Measurements from ENCODE around the gene FEM1C. TPM values are rescaled to one million over a fixed set of nuclear protein-coding genes. Genes with fewer than 3 reads are reported as not detected.

The FEM1C gene
- total RNA-seq, 1 experiment from 2014 or later: 10.4 TPM

DNA sequence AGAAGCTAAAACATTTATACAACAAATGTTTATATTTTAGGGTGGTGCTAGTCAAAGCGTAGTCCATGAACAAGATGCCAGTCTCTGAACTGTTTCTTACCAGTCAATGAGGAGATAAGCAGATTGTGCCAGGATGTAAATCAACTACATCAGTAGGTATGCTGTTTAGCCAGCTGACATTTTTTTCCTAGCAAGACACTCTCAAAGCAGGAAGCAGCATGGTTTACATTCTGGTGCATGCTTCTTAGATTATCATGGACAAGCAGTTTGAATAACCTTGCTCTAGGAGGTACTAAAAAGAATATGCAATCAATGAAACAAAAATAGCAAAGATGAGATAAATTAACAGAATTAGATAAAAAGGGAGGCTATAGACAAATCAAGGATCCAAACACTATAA, 40.7 kb upstream of the FEM1C start:
- DNase-seq (ENCODE audit: low read depth, low spot score) (no peak), ATAC-seq (no peak)
- in situ Hi-C loops (cut with HindIII; ENCODE audit: low pct_unique_long_range_greater_than_20kb, low sequenced_read_pairs): no loop called here
- intact Hi-C loops (cut with micrococcal nuclease; ENCODE audit: unreplicated experiment): no loop called here
- H3K9me3 ChIP-seq (ENCODE audit: control insufficient read depth, insufficient read depth, low read depth, low read length): no peaks in the 10 kb centered on the region
- H3K4me1 ChIP-seq (ENCODE audit: control insufficient read depth, insufficient read depth, low read length): no peaks in the 10 kb centered on the region
- no peak overlapping the region for H3K4me3 ChIP-seq (ENCODE audit: low read depth in 2 of 2, low read length in 2 of 2)
- no peak overlapping the region for H3K27ac ChIP-seq (ENCODE audit: low read length)
- H3K27me3 ChIP-seq (ENCODE audit: control insufficient read depth, insufficient read depth, low read length): no peaks in the 10 kb centered on the region
- H3K36me3 ChIP-seq (ENCODE audit: control insufficient read depth, insufficient read depth, low read length): no peaks in the 10 kb centered on the region
- TF ChIP-seq, protein P1, sequence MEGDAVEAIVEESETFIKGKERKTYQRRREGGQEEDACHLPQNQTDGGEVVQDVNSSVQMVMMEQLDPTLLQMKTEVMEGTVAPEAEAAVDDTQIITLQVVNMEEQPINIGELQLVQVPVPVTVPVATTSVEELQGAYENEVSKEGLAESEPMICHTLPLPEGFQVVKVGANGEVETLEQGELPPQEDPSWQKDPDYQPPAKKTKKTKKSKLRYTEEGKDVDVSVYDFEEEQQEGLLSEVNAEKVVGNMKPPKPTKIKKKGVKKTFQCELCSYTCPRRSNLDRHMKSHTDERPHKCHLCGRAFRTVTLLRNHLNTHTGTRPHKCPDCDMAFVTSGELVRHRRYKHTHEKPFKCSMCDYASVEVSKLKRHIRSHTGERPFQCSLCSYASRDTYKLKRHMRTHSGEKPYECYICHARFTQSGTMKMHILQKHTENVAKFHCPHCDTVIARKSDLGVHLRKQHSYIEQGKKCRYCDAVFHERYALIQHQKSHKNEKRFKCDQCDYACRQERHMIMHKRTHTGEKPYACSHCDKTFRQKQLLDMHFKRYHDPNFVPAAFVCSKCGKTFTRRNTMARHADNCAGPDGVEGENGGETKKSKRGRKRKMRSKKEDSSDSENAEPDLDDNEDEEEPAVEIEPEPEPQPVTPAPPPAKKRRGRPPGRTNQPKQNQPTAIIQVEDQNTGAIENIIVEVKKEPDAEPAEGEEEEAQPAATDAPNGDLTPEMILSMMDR (IDR thresholded peaks at IDR 0.05): no peak
- TF ChIP-seq, protein P2, sequence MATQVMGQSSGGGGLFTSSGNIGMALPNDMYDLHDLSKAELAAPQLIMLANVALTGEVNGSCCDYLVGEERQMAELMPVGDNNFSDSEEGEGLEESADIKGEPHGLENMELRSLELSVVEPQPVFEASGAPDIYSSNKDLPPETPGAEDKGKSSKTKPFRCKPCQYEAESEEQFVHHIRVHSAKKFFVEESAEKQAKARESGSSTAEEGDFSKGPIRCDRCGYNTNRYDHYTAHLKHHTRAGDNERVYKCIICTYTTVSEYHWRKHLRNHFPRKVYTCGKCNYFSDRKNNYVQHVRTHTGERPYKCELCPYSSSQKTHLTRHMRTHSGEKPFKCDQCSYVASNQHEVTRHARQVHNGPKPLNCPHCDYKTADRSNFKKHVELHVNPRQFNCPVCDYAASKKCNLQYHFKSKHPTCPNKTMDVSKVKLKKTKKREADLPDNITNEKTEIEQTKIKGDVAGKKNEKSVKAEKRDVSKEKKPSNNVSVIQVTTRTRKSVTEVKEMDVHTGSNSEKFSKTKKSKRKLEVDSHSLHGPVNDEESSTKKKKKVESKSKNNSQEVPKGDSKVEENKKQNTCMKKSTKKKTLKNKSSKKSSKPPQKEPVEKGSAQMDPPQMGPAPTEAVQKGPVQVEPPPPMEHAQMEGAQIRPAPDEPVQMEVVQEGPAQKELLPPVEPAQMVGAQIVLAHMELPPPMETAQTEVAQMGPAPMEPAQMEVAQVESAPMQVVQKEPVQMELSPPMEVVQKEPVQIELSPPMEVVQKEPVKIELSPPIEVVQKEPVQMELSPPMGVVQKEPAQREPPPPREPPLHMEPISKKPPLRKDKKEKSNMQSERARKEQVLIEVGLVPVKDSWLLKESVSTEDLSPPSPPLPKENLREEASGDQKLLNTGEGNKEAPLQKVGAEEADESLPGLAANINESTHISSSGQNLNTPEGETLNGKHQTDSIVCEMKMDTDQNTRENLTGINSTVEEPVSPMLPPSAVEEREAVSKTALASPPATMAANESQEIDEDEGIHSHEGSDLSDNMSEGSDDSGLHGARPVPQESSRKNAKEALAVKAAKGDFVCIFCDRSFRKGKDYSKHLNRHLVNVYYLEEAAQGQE (IDR thresholded peaks at IDR 0.05; ENCODE audit: insufficient read depth in 1 of 2, low read depth in 2 of 2, low read length in 1 of 2): no peak
- TF ChIP-seq SIN3A (IDR thresholded peaks at IDR 0.05; ENCODE audit: borderline replicate concordance, insufficient read depth, low read depth, low read length) (no peak), POLR2AphosphoS5 (IDR thresholded peaks at IDR 0.05; ENCODE audit: low read depth, low read length) (no peak), TCF7L2 (IDR thresholded peaks at IDR 0.05; ENCODE audit: low read depth, low read length) (no peak)
- no TSS peak for BruUV-seq (replicated peaks)
- POLR2A ChIA-PET: no interaction called here
- CTCF ChIA-PET: no interaction called here

DNA sequence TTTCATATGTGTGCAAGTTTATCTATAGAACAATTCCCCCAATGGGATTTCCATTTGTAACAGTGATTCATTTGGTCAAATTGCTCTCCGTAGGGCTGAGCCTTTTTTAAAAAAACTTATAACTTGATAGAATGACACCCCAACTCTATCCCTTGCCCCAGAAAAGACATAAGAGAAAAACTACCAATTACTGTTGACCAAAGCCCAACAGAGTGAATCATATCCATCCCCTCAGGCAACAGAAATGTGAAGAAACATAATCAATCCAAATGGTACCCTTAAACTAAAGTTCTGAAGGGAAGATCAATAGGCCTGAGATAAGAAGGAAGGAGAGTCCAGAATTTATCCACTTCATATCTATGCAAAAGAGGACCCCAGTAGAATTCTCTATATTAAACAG, 39.9 kb upstream of the FEM1C start:
- DNase-seq (ENCODE audit: low read depth, low spot score): no peak
- in situ Hi-C loops (cut with HindIII; ENCODE audit: low pct_unique_long_range_greater_than_20kb, low sequenced_read_pairs): no loop called here
- intact Hi-C loops (cut with micrococcal nuclease; ENCODE audit: unreplicated experiment): no loop called here
- no peak for ATAC-seq
- ChIA-PET POLR2A (interaction anchor here (0.5 kb wide), 1 partner anchor 277 kb away, joined by 3 read pairs; no protein-coding TSS in a partner anchor), CTCF (no interaction called here)
- Histone ChIP-seq H3K36me3 (ENCODE audit: control insufficient read depth, insufficient read depth, low read length) (no peaks in the 10 kb centered on the region), H3K9me3 (ENCODE audit: control insufficient read depth, insufficient read depth, low read depth, low read length) (no peaks in the 10 kb centered on the region), H3K4me3 (ENCODE audit: low read depth in 2 of 2, low read length in 2 of 2) (no peak overlapping the region), H3K27me3 (ENCODE audit: control insufficient read depth, insufficient read depth, low read length) (no peaks in the 10 kb centered on the region), H3K4me1 (ENCODE audit: control insufficient read depth, insufficient read depth, low read length) (no peaks in the 10 kb centered on the region), H3K27ac (ENCODE audit: low read length) (no peak overlapping the region)
- no TSS peak for BruUV-seq (replicated peaks)
- TF ChIP-seq SIN3A (IDR thresholded peaks at IDR 0.05; ENCODE audit: borderline replicate concordance, insufficient read depth, low read depth, low read length) (no peak), POLR2AphosphoS5 (IDR thresholded peaks at IDR 0.05; ENCODE audit: low read depth, low read length) (no peak), TCF7L2 (IDR thresholded peaks at IDR 0.05; ENCODE audit: low read depth, low read length) (no peak)
- TF ChIP-seq, protein P2 (IDR thresholded peaks at IDR 0.05; ENCODE audit: insufficient read depth in 1 of 2, low read depth in 2 of 2, low read length in 1 of 2): no peak
- TF ChIP-seq, protein P1 (IDR thresholded peaks at IDR 0.05): no peak

Data from Panc1 (cell line).